ENCODE data around the gene RASL10A.

The RASL10A gene

DNA sequence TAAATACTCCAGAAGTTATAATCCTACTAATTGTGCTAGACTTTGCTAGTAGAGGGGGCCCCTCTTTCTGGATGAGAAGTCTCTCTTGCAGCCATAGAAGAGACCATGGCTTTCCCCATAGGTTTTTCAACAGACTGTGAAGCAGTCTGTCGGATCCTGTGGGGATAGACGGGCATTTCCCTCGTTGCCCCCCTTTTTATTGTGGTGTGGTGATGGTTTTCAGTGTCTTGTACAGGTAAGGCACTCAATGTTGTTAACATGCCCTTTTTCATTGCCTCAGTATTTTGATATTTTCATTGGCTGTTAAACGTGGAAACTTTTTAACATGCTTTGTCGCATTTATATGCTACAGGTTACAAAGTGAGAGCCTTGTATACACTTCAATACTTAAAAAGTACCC lies 25.4 kb downstream of the RASL10A start:
- no peak for DNase-seq (ENCODE audit: low read depth)
- TF ChIP-seq, protein P1, sequence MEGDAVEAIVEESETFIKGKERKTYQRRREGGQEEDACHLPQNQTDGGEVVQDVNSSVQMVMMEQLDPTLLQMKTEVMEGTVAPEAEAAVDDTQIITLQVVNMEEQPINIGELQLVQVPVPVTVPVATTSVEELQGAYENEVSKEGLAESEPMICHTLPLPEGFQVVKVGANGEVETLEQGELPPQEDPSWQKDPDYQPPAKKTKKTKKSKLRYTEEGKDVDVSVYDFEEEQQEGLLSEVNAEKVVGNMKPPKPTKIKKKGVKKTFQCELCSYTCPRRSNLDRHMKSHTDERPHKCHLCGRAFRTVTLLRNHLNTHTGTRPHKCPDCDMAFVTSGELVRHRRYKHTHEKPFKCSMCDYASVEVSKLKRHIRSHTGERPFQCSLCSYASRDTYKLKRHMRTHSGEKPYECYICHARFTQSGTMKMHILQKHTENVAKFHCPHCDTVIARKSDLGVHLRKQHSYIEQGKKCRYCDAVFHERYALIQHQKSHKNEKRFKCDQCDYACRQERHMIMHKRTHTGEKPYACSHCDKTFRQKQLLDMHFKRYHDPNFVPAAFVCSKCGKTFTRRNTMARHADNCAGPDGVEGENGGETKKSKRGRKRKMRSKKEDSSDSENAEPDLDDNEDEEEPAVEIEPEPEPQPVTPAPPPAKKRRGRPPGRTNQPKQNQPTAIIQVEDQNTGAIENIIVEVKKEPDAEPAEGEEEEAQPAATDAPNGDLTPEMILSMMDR (conservative IDR thresholded peaks at IDR 0.05; ENCODE audit: control insufficient read depth, insufficient read depth, low read depth, low read length), result no peak
- H3K4me3 ChIP-seq (ENCODE audit: control insufficient read depth, low read depth, low read length), result no peak overlapping the region

DNA sequence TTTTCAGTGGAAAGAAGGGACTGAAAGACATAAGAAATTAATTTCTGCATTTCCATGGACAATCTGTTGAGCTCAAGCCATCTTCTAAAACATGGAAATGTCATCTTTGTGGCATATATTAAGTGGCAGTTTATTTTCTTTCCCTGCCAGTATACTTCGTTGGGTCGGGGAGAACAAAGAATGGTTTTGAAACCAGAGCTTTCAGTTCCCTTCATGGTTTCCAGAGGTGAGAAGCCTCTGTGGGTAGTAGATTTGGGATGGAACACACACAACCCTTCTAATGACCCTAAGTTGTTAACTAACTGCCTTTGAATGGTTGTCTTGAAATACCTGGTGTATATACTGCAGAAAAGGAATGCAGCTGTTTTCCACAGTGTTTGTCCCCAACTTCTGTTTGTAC lies 26.7 kb downstream of the RASL10A start:
- TF ChIP-seq, protein P1 (conservative IDR thresholded peaks at IDR 0.05; ENCODE audit: control insufficient read depth, insufficient read depth, low read depth, low read length), result no peak
- DNase-seq (ENCODE audit: low read depth), result no peak
- H3K4me3 ChIP-seq (ENCODE audit: control insufficient read depth, low read depth, low read length), result no peak overlapping the region

DNA sequence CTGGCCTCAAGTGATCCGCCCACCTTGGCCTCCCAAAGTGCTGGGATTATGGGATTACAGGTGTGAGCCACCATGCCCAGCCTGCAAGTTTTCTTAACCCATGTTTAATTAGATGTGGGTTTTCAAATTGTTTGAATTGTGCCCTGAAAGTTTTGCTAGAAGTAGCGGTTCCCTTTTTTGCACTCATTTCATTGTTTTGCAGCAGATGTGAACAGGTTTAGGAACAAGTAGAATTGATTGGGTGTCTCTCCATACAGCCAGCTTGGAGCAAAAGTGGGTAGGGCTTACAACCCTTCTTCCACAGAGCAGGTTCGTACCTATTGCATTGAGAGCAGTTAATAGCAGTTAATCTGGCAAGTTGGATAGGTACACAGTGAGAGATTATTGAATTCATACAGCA lies 31.3 kb downstream of the RASL10A start:
- DNase-seq (ENCODE audit: low read depth), result no peak
- no peak overlapping the region for H3K4me3 ChIP-seq (ENCODE audit: control insufficient read depth, low read depth, low read length)
- TF ChIP-seq, protein P1 (conservative IDR thresholded peaks at IDR 0.05; ENCODE audit: control insufficient read depth, insufficient read depth, low read depth, low read length), result no peak

DNA sequence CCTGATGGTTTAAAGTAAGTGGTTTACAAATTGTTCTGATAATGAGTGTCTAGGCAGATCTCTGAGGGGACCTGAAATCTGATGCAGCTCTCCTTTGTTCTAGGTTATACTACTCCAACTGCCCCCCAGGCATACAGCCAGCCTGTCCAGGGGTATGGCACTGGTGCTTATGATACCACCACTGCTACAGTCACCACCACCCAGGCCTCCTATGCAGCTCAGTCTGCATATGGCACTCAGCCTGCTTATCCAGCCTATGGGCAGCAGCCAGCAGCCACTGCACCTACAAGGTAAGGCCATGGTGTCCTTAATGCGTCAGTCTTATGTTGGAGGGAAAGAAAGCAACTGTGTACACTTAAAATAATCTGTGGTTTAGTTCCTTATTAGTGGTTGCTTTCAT lies 37.6 kb downstream of the RASL10A start:
- DNase-seq (ENCODE audit: low read depth), result no peak
- TF ChIP-seq, protein P1 (conservative IDR thresholded peaks at IDR 0.05; ENCODE audit: control insufficient read depth, insufficient read depth, low read depth, low read length), result no peak
- no peak overlapping the region for H3K4me3 ChIP-seq (ENCODE audit: control insufficient read depth, low read depth, low read length)

DNA sequence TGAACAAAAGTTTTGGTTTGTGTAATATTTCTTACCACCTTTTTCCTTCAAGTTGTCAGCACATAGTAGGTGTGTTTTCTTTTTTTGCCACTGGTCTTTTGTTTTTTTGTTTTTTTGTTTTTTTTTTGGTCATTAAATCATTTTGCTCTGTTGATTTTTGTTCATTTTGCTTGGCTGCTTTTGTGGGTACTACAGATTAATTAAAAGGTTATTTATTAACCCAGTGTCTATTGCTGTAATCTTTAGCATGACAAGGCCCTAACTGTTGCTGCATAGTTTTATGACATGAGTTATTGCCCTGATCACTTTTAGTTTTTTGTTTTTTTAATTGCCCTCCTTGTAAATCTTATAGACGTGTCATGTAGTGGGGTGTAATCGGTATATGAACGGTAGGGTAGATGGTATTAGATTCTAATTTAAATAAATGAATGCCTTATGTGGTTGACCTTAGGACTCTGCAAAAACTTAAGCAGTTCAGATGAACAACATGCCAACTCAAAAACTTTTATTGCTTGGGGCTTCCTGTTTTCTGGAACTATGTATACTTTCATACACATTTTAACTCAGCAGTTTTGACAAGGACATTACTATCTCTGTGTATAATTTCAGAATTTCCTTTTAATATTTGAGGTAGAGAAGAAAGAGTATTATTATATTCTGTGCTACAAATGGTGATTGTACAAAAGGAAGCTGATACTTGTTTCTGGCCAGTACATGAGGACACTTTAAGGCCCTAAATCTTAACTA lies 39.5 kb downstream of the RASL10A start:
- TF ChIP-seq, protein P1 (conservative IDR thresholded peaks at IDR 0.05; ENCODE audit: control insufficient read depth, insufficient read depth, low read depth, low read length), result no peak
- DNase-seq (ENCODE audit: low read depth), result no peak
- H3K4me3 ChIP-seq (ENCODE audit: control insufficient read depth, low read depth, low read length), result no peak overlapping the region

DNA sequence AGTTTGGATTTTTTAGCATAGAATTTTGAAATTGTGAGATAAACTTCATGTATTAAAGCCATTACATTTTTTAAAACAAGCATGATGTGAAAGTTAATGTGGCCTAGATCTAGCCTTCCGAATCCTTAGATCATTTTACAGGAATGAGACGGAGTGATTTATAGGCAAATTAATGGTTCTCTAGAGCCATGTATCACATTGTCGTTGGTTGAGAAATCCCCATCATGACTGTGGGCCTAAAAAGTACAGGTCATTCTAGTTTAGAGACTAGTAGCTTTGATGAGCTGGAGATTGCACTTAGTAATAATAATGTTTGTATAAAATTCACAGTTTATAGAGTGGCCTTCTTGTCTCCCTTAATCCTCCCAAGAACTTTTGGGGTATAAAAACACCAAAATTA lies 40.3 kb downstream of the RASL10A start:
- no peak overlapping the region for H3K4me3 ChIP-seq (ENCODE audit: control insufficient read depth, low read depth, low read length)
- TF ChIP-seq, protein P1 (conservative IDR thresholded peaks at IDR 0.05; ENCODE audit: control insufficient read depth, insufficient read depth, low read depth, low read length), result no peak
- peak; percentile 24 for DNase-seq (ENCODE audit: low read depth)
